ENCODE measurements around the gene TRIM47. TPM values are rescaled to one million over a fixed set of nuclear protein-coding genes. Genes with fewer than 3 reads are reported as not detected.
A peak's percentile ranks its signal among the peaks of the same experiment; 100 is the strongest.

The TRIM47 gene
- total and polyA plus RNA-seq, 2 experiments from 2014 or later, result 13.0 to 36.9 TPM

DNA sequence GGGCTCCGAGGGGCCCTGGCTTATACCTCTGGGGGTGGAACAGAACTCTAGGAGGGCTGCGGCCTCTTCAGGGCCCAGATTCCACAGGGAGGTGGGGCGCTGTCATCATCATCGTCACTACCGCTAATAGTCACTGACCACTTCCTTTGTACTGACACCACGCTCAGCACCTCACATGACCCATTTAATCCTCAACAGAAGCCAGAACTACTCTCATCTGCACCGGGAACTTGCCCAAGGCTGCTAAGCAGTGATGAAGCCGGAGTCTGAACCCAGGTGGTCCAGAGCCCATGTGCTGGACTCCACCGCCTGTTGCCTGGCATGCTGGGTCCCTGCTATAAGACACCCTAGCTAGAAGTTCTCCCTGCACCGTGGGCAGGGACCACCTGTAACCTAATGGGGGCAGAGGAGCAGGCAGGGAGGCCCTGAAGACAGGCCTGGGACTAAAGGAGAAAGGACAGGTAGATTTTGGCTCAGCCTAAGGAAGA, 46.2 kb downstream of the TRIM47 start:
- H3K36me3 ChIP-seq (replicated peaks; ENCODE audit: insufficient read depth, low read depth), result no peaks in the 10 kb centered on the region
- 75% methylated on average over 10 of the region's 10 CpGs for WGBS (ENCODE audit: low lambda C conversion rate, missing lambda C conversion rate)
- peaks cover 9% of the 10 kb centered on the region for H3K4me1 ChIP-seq (ENCODE audit: insufficient read depth)
- no peak overlapping the region for H2AFZ ChIP-seq
- DNase-seq (ENCODE audit: low spot score), result no peak
- H3K4me2 ChIP-seq, result no peak overlapping the region
- no peak overlapping the region for H3K27ac ChIP-seq
- no peaks in the 10 kb centered on the region for H3K9me3 ChIP-seq (ENCODE audit: low read depth)
- no peaks in the 10 kb centered on the region for H3K27me3 ChIP-seq
- no peaks in the 10 kb centered on the region for H3K79me2 ChIP-seq
- no peaks in the 10 kb centered on the region for H3K9me2 ChIP-seq (replicated peaks; ENCODE audit: insufficient read depth)
- no peaks in the 10 kb centered on the region for H4K20me1 ChIP-seq (ENCODE audit: insufficient read depth, poor library complexity, severe bottlenecking)
- no peak overlapping the region for H3K4me3 ChIP-seq
- no peak for TF ChIP-seq EZH2phosphoT487 (IDR thresholded peaks at IDR 0.05; ENCODE audit: low read depth, severe bottlenecking, unreplicated experiment)
- TF ChIP-seq, protein P1, sequence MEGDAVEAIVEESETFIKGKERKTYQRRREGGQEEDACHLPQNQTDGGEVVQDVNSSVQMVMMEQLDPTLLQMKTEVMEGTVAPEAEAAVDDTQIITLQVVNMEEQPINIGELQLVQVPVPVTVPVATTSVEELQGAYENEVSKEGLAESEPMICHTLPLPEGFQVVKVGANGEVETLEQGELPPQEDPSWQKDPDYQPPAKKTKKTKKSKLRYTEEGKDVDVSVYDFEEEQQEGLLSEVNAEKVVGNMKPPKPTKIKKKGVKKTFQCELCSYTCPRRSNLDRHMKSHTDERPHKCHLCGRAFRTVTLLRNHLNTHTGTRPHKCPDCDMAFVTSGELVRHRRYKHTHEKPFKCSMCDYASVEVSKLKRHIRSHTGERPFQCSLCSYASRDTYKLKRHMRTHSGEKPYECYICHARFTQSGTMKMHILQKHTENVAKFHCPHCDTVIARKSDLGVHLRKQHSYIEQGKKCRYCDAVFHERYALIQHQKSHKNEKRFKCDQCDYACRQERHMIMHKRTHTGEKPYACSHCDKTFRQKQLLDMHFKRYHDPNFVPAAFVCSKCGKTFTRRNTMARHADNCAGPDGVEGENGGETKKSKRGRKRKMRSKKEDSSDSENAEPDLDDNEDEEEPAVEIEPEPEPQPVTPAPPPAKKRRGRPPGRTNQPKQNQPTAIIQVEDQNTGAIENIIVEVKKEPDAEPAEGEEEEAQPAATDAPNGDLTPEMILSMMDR (IDR thresholded peaks at IDR 0.05; ENCODE audit: poor library complexity), result no peak
- no peak for TF ChIP-seq EZH2 (IDR thresholded peaks at IDR 0.05; ENCODE audit: borderline replicate concordance)

DNA sequence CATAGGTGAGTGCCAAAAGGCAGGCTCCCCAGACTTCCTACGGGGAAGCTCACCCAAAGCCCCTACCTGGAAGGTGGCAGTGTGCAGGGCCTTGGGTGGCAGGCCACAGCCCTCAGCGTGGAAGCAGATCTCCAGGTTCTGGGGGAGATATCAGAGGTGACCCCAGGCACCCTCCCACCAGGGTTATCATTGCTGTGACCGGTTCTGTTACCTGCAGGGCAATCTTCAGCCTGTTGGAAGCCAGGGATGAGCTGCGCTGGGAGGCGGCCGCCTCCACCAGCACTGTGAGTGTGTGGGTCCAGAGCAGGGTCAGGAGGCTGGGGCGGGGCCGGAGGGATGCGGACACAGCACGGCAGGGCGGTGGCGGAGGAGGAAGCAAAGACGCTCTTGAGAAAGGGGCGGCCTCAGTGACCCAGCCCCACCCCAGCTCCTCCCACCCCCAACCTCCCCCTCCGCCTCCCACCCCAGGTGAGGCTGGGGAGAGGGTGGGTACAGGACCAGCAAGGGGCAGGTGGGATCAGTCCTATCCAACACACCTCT, 47.3 kb downstream of the TRIM47 start:
- H4K20me1 ChIP-seq (ENCODE audit: insufficient read depth, poor library complexity, severe bottlenecking), result no peaks in the 10 kb centered on the region
- H2AFZ ChIP-seq, result no peak overlapping the region
- H3K4me1 ChIP-seq (ENCODE audit: insufficient read depth), result peaks cover 14% of the 10 kb centered on the region
- no peaks in the 10 kb centered on the region for H3K9me3 ChIP-seq (ENCODE audit: low read depth)
- WGBS (ENCODE audit: low lambda C conversion rate, missing lambda C conversion rate), result 75% methylated on average over 6 of the region's 15 CpGs
- no peaks in the 10 kb centered on the region for H3K9me2 ChIP-seq (replicated peaks; ENCODE audit: insufficient read depth)
- no peaks in the 10 kb centered on the region for H3K36me3 ChIP-seq (replicated peaks; ENCODE audit: insufficient read depth, low read depth)
- no peaks in the 10 kb centered on the region for H3K27me3 ChIP-seq
- no peak overlapping the region for H3K27ac ChIP-seq
- no peak for TF ChIP-seq EZH2 (IDR thresholded peaks at IDR 0.05; ENCODE audit: borderline replicate concordance)
- TF ChIP-seq, protein P1 (IDR thresholded peaks at IDR 0.05; ENCODE audit: poor library complexity), result no peak
- TF ChIP-seq EZH2phosphoT487 (IDR thresholded peaks at IDR 0.05; ENCODE audit: low read depth, severe bottlenecking, unreplicated experiment), result no peak
- H3K4me2 ChIP-seq, result no peak overlapping the region
- H3K79me2 ChIP-seq, result no peaks in the 10 kb centered on the region
- H3K4me3 ChIP-seq, result no peak overlapping the region
- DNase-seq (ENCODE audit: low spot score), result no peak

DNA sequence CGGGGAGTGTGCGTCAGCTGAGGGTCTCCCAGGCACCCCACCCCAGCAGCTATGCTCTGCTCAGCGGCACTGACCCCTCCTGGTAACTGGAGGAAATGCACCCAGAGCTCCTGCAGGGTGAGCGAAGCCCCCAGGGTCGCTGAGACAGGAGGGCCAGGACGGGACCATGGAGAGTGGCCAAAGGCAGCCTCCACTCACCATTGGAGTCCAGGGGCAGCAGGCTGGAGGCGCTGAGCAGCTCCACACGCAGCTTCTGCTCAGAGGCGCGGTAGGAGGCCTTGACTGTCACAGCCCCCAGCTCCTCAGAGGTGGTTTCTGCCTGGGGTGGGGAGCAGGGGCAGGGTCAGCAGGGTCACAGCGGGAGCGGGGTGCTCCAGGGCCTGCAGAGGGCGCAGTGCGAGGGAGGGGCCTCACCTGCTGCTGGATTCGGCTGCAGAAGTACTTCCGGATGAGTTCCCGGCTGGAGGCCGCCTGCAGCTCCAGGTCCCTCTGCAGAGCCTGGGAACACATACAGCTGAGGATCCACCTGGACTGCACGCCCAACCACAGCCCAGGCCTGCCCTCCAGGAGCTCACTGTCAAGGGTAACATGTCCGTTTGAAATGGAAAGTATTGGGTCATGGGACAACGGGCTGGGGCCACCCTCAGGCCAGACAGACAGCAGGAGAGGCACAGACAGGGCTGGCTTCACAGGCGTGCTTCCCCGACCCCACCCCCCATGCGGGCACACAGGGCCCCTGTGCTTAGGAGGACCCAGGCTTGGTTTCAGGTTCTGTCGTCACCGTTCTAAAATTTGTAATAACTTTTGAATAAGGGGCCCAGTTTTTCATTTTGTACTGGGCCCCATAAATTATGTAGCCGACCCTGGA, 48.0 kb downstream of the TRIM47 start:
- no peak overlapping the region for H3K27ac ChIP-seq
- 64% methylated on average over 25 of the region's 27 CpGs for WGBS (ENCODE audit: low lambda C conversion rate, missing lambda C conversion rate)
- H3K36me3 ChIP-seq (replicated peaks; ENCODE audit: insufficient read depth, low read depth), result no peaks in the 10 kb centered on the region
- no peaks in the 10 kb centered on the region for H3K27me3 ChIP-seq
- H3K4me3 ChIP-seq, result no peak overlapping the region
- H4K20me1 ChIP-seq (ENCODE audit: insufficient read depth, poor library complexity, severe bottlenecking), result no peaks in the 10 kb centered on the region
- H3K9me3 ChIP-seq (ENCODE audit: low read depth), result no peaks in the 10 kb centered on the region
- no peak overlapping the region for H3K4me2 ChIP-seq
- H3K9me2 ChIP-seq (replicated peaks; ENCODE audit: insufficient read depth), result no peaks in the 10 kb centered on the region
- no peak for DNase-seq (ENCODE audit: low spot score)
- TF ChIP-seq, protein P1 (IDR thresholded peaks at IDR 0.05; ENCODE audit: poor library complexity), result peak; percentile 42
- TF ChIP-seq EZH2phosphoT487 (IDR thresholded peaks at IDR 0.05; ENCODE audit: low read depth, severe bottlenecking, unreplicated experiment), result no peak
- peaks cover 16% of the 10 kb centered on the region for H3K4me1 ChIP-seq (ENCODE audit: insufficient read depth)
- no peak overlapping the region for H2AFZ ChIP-seq
- no peaks in the 10 kb centered on the region for H3K79me2 ChIP-seq

All from hepatocyte (in vitro differentiated cells).